Keratinocyte (primary cell): ENCODE data around the gene LYZL4. TPM values are rescaled to one million over a fixed set of nuclear protein-coding genes. Genes with fewer than 3 reads are reported as not detected.

Experiments
- DNase-seq: peaks from one replicate; pipeline ENCODE4 v3.0.0-alpha.2; 2011; ENCODE audit warnings: low read depth, missing footprints, low spot score
- FAIRE-seq: peaks from 2 replicates; lab custom pipeline; 2011; peaks lifted over from hg19 to GRCh38; lab: Jason Lieb, UNC
- H2AFZ ChIP-seq: 2 replicates; pipeline ENCODE4 v1.6.0; 2012; ENCODE audit warnings: low read length, control low read depth, inconsistent platforms; ENCODE audit not compliant: control insufficient read depth
- H3K27ac ChIP-seq: 2 replicates; pipeline ENCODE4 v1.5.1; 2011; ENCODE audit warnings: low read length; ENCODE audit not compliant: control insufficient read depth, insufficient read depth
- H3K27me3 ChIP-seq: 3 replicates; pipeline ENCODE4 v1.6.0; 2011; ENCODE audit warnings: low read length; ENCODE audit not compliant: control insufficient read depth, insufficient read depth; ENCODE audit errors: extremely low read depth
- H3K36me3 ChIP-seq, 2 experiments: 2 replicates in 1 of 2; 3 replicates in 1 of 2; pipeline ENCODE4 v1.5.1; 2011; ENCODE audit warnings: low read length in 2 of 2, mild to moderate bottlenecking in 1 of 2; ENCODE audit not compliant: control insufficient read depth in 2 of 2, insufficient read depth in 2 of 2; ENCODE audit errors: extremely low read depth in 1 of 2
- H3K4me1 ChIP-seq: 3 replicates; pipeline ENCODE4 v1.5.1; 2011; ENCODE audit warnings: low read length; ENCODE audit not compliant: control insufficient read depth, insufficient read depth; ENCODE audit errors: extremely low read depth
- H3K4me2 ChIP-seq: 3 replicates; pipeline ENCODE4 v1.6.0; 2011; ENCODE audit warnings: low read depth, low read length; ENCODE audit not compliant: control insufficient read depth, insufficient read depth; ENCODE audit errors: extremely low read depth
- H3K4me3 ChIP-seq, 3 experiments: fragments of 200-600 bp in 1 of 3; sonication (generic) in 1 of 3; 2 replicates in 2 of 3; 3 replicates in 1 of 3; pipeline ENCODE4 v1.5.1; 2011 to 2016; ENCODE audit warnings: low read length in 3 of 3, mild to moderate bottlenecking in 3 of 3, control low read depth in 2 of 3, inconsistent platforms in 1 of 3, low read depth in 1 of 3, mixed read lengths in 1 of 3, mixed run types in 1 of 3, moderate library complexity in 1 of 3; ENCODE audit not compliant: control insufficient read depth in 2 of 3, insufficient read depth in 2 of 3; ENCODE audit errors: extremely low read depth in 1 of 3
- H3K79me2 ChIP-seq: 2 replicates; pipeline ENCODE4 v1.6.0; 2012; ENCODE audit warnings: low read length; ENCODE audit not compliant: control insufficient read depth, insufficient read depth
- H3K9ac ChIP-seq: 3 replicates; pipeline ENCODE4 v1.6.0; 2011; ENCODE audit warnings: low read length; ENCODE audit not compliant: control insufficient read depth, insufficient read depth; ENCODE audit errors: extremely low read depth
- H3K9me1 ChIP-seq: 3 replicates; pipeline ENCODE4 v1.6.0; 2011; ENCODE audit warnings: low read length; ENCODE audit not compliant: control insufficient read depth, insufficient read depth; ENCODE audit errors: extremely low read depth
- H3K9me3 ChIP-seq: 2 replicates; pipeline ENCODE4 v1.5.1; 2012; ENCODE audit warnings: low read depth, low read length; ENCODE audit not compliant: control insufficient read depth
- H4K20me1 ChIP-seq: 3 replicates; pipeline ENCODE4 v1.6.0; 2011; ENCODE audit warnings: low read length; ENCODE audit not compliant: control insufficient read depth, insufficient read depth; ENCODE audit errors: extremely low read depth
- EZH2 ChIP-seq: IDR thresholded peaks from one replicate; pipeline ENCODE4 v1.6.1; 2012; ENCODE audit warnings: inconsistent platforms, mild to moderate bottlenecking, low read length, moderate library complexity
- dilution Hi-C: fragments of 300-500 bp; cut with MboI; formaldehyde crosslinking; loops from one replicate; pipeline ENCODE4 v1.7.0; 2020; ENCODE audit warnings: low sequenced_read_pairs; ENCODE audit not compliant: extremely low pct_ligation_motif_present
- polyA plus RNA-seq, 5 experiments: library from polyadenylated mRNA; depleted of rRNA in 3 of 5; stranded (reverse) in 3 of 5; stranded (forward) in 1 of 5; unstranded in 1 of 5; fragments of >200 nt; gene quantifications; 1 replicate in 1 of 5; 2 replicates in 3 of 5; 3 replicates in 1 of 5; pipeline versions ENCODE4 v1.2.1 to v1.2.3, GENCODE V29; 2011 to 2012; ENCODE audit warnings: missing spikeins in 2 of 5, low read depth in 1 of 5, low replicate concordance in 1 of 5
- TF ChIP-seq, protein P1 (sequence below), 3 experiments: IDR thresholded peaks in 1 of 3; conservative IDR thresholded peaks in 1 of 3; optimal IDR thresholded peaks in 1 of 3; 2 replicates in 2 of 3; 3 replicates in 1 of 3; pipeline versions ENCODE3 to v1.5.1; 2011; ENCODE audit warnings: low read length in 3 of 3, mild to moderate bottlenecking in 3 of 3, moderate library complexity in 2 of 3, control low read depth in 1 of 3, inconsistent platforms in 1 of 3; ENCODE audit not compliant: insufficient read depth in 2 of 3; ENCODE audit errors: extremely low read depth in 1 of 3

LYZL4 gene
- polyA plus RNA-seq, 1 donor (not counting 4 experiments of a cell fraction or from before 2014, with no cell fraction given), result not detected

- Histone ChIP-seq H2AFZ (no peak overlapping the region), H3K4me3 (no peak overlapping the region), H3K4me1 (no peaks in the 10 kb centered on the region), H3K9me1 (no peaks in the 10 kb centered on the region), H3K79me2 (no peaks in the 10 kb centered on the region), H3K9ac (no peak overlapping the region), H3K27ac (no peak overlapping the region), H4K20me1 (no peaks in the 10 kb centered on the region), H3K4me2 (no peak overlapping the region), H3K9me3 (peaks cover 1% of the 10 kb centered on the region), H3K36me3 (no peaks in the 10 kb centered on the region), H3K27me3 (peaks cover 13% of the 10 kb centered on the region)
- FAIRE-seq, result no peak
- dilution Hi-C loops, result loop anchor here (25.0 kb wide), 1 partner anchor 169 kb away; the partner anchor contains the start of gene CCK
- TF ChIP-seq EZH2, result no peak
- TF ChIP-seq, protein P1, sequence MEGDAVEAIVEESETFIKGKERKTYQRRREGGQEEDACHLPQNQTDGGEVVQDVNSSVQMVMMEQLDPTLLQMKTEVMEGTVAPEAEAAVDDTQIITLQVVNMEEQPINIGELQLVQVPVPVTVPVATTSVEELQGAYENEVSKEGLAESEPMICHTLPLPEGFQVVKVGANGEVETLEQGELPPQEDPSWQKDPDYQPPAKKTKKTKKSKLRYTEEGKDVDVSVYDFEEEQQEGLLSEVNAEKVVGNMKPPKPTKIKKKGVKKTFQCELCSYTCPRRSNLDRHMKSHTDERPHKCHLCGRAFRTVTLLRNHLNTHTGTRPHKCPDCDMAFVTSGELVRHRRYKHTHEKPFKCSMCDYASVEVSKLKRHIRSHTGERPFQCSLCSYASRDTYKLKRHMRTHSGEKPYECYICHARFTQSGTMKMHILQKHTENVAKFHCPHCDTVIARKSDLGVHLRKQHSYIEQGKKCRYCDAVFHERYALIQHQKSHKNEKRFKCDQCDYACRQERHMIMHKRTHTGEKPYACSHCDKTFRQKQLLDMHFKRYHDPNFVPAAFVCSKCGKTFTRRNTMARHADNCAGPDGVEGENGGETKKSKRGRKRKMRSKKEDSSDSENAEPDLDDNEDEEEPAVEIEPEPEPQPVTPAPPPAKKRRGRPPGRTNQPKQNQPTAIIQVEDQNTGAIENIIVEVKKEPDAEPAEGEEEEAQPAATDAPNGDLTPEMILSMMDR (optimal IDR thresholded peaks at IDR 0.05 in 1 of 3, IDR thresholded peaks at IDR 0.05 in 1 of 3, conservative IDR thresholded peaks at IDR 0.05 in 1 of 3; ENCODE audit: extremely low read depth in 1 of 3, insufficient read depth in 2 of 3, low read length in 3 of 3), result no peak
- no peak for DNase-seq
Measured at GRCh38 chr3:42430781-42431532, 20.5 kb upstream of the LYZL4 start.

- Histone ChIP-seq H2AFZ (no peak overlapping the region), H3K9ac (no peak overlapping the region), H3K36me3 (no peaks in the 10 kb centered on the region), H3K9me3 (peaks cover 1% of the 10 kb centered on the region), H3K4me1 (no peaks in the 10 kb centered on the region), H3K27me3 (peaks cover 13% of the 10 kb centered on the region), H3K4me3 (no peak overlapping the region), H3K9me1 (no peaks in the 10 kb centered on the region), H4K20me1 (no peaks in the 10 kb centered on the region), H3K79me2 (no peaks in the 10 kb centered on the region), H3K4me2 (no peak overlapping the region), H3K27ac (no peak overlapping the region)
- TF ChIP-seq, protein P1 (optimal IDR thresholded peaks at IDR 0.05 in 1 of 3, IDR thresholded peaks at IDR 0.05 in 1 of 3, conservative IDR thresholded peaks at IDR 0.05 in 1 of 3; ENCODE audit: extremely low read depth in 1 of 3, insufficient read depth in 2 of 3, low read length in 3 of 3), result no peak
- TF ChIP-seq EZH2, result no peak
- dilution Hi-C loops, result loop anchor here (25.0 kb wide), 1 partner anchor 167 kb away; the partner anchor contains the start of gene CCK
- no peak for DNase-seq
- FAIRE-seq, result no peak
Measured at GRCh38 chr3:42428830-42429229, 18.4 kb upstream of the LYZL4 start.
